Neural progenitor cell (in vitro differentiated cells): ENCODE measurements around the gene CHST5. TPM values are rescaled to one million over a fixed set of nuclear protein-coding genes. Genes with fewer than 3 reads are reported as not detected.

Source experiments
- DNase-seq: peaks from one replicate; pipeline ENCODE4 v3.0.0-alpha.2; 2016; ENCODE audit warnings: low spot score
- H2AFZ ChIP-seq: fragments of 200-600 bp; sonication (generic); replicated peaks from 2 replicates; pipeline ENCODE4 v1.6.1; 2016; ENCODE audit warnings: antibody characterized with exemption
- H3F3A ChIP-seq: fragments of 200-600 bp; sonication (generic); 2 replicates; pipeline ENCODE4 v1.6.1; 2016; ENCODE audit warnings: antibody characterized with exemption, low read depth
- H3K27ac ChIP-seq: fragments of 200-600 bp; sonication (generic); 2 replicates; pipeline ENCODE4 v1.5.1; 2016; ENCODE audit warnings: mild to moderate bottlenecking
- H3K27me3 ChIP-seq: fragments of 200-600 bp; sonication (generic); 2 replicates; pipeline ENCODE4 v1.6.1; 2016; ENCODE audit warnings: mild to moderate bottlenecking, moderate library complexity
- H3K36me3 ChIP-seq: fragments of 200-600 bp; sonication (generic); 2 replicates; pipeline ENCODE4 v1.5.1; 2016
- H3K4me1 ChIP-seq: fragments of 200-600 bp; sonication (generic); 2 replicates; pipeline ENCODE4 v1.6.1; 2016; ENCODE audit warnings: mixed run types
- H3K4me2 ChIP-seq: fragments of 200-600 bp; sonication (generic); 2 replicates; pipeline ENCODE4 v1.6.1; 2016
- H3K4me3 ChIP-seq: fragments of 200-600 bp; sonication (generic); 2 replicates; pipeline ENCODE4 v1.5.1; 2016
- H3K79me2 ChIP-seq: fragments of 200-600 bp; sonication (generic); 2 replicates; pipeline ENCODE4 v1.6.1; 2016; ENCODE audit warnings: low read depth
- H3K9ac ChIP-seq: fragments of 200-600 bp; sonication (generic); 2 replicates; pipeline ENCODE4 v1.6.1; 2016
- H3K9me3 ChIP-seq: fragments of 200-600 bp; sonication (generic); 2 replicates; pipeline ENCODE4 v1.5.1; 2016; ENCODE audit warnings: low read depth
- H4K20me1 ChIP-seq: fragments of 200-600 bp; sonication (generic); 2 replicates; pipeline ENCODE4 v1.6.1; 2016; ENCODE audit warnings: low read depth
- H3K27ac Mint-ChIP-seq: 3 replicates; pipeline ENCODE4 v1.8.0; 2021; ENCODE audit warnings: mixed read lengths
- H3K27me3 Mint-ChIP-seq: 2 replicates; pipeline ENCODE4 v1.8.0; 2022; ENCODE audit warnings: low read depth, mild to moderate bottlenecking, inconsistent platforms, moderate library complexity, mixed read lengths; ENCODE audit not compliant: insufficient read depth
- H3K36me3 Mint-ChIP-seq: 3 replicates; pipeline ENCODE4 v1.8.0; 2021; ENCODE audit warnings: mixed read lengths
- H3K4me1 Mint-ChIP-seq: 3 replicates; pipeline ENCODE4 v1.8.0; 2021; ENCODE audit warnings: mixed read lengths
- H3K4me3 Mint-ChIP-seq: 3 replicates; pipeline ENCODE4 v1.8.0; 2021; ENCODE audit warnings: mild to moderate bottlenecking, moderate library complexity, mixed read lengths
- H3K9me3 Mint-ChIP-seq: 3 replicates; pipeline ENCODE4 v1.8.0; 2020; ENCODE audit warnings: mixed read lengths
- EZH2 ChIP-seq: fragments of 200-600 bp; sonication (generic); IDR thresholded peaks from 2 replicates; pipeline ENCODE4 v1.6.1; 2017; ENCODE audit warnings: antibody characterized with exemption, mild to moderate bottlenecking, moderate library complexity
- EZH2phosphoT487 ChIP-seq: fragments of 200-600 bp; sonication (generic); IDR thresholded peaks from 2 replicates; pipeline ENCODE4 v1.6.1; 2017; ENCODE audit warnings: antibody characterized with exemption
- total RNA-seq: library from RNA; depleted of rRNA; stranded (reverse); fragments of >200 nt; gene quantifications from 2 replicates; pipeline ENCODE4 v1.2.3, GENCODE V29; 2015; ENCODE audit warnings: low replicate concordance
- TF ChIP-seq, protein P1 (sequence below): fragments of 200-600 bp; sonication (generic); IDR thresholded peaks from 2 replicates; pipeline ENCODE4 v1.5.1; 2017; ENCODE audit warnings: antibody characterized with exemption, mild to moderate bottlenecking

The CHST5 gene
- total RNA-seq, 1 donor from 2014 or later = not detected

DNA sequence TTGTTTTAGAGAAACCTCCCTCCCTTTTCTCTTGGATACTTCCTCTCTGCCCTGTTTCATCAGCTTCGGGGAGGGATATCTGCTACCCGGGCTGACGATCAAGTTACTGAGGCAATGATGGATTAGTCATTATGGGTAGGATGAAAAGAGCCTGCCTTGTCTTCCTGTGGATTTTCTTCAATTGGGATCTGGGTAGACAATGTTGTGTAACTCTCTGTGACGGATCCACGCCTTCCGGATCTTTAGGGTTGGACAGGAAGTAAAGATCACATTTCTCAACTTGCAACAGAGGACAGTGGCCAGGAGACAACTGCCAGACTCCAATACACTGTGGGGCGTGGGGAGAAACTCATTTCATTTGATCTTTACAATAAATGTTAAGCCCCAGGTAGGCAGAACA lies 29.3 kb downstream of the CHST5 start:
- no peaks in the 10 kb centered on the region for H3K27me3 ChIP-seq
- H3K36me3 ChIP-seq = no peaks in the 10 kb centered on the region
- no peaks in the 10 kb centered on the region for H3K9me3 Mint-ChIP-seq
- no peak for DNase-seq
- H3K27ac Mint-ChIP-seq = no peak overlapping the region
- H3K4me2 ChIP-seq = no peak overlapping the region
- H3K4me3 ChIP-seq = no peak overlapping the region
- no peaks in the 10 kb centered on the region for H3F3A ChIP-seq
- no peaks in the 10 kb centered on the region for H4K20me1 ChIP-seq
- no peak overlapping the region for H3K4me3 Mint-ChIP-seq
- TF ChIP-seq EZH2 (no peak), EZH2phosphoT487 (no peak)
- TF ChIP-seq, protein P1, sequence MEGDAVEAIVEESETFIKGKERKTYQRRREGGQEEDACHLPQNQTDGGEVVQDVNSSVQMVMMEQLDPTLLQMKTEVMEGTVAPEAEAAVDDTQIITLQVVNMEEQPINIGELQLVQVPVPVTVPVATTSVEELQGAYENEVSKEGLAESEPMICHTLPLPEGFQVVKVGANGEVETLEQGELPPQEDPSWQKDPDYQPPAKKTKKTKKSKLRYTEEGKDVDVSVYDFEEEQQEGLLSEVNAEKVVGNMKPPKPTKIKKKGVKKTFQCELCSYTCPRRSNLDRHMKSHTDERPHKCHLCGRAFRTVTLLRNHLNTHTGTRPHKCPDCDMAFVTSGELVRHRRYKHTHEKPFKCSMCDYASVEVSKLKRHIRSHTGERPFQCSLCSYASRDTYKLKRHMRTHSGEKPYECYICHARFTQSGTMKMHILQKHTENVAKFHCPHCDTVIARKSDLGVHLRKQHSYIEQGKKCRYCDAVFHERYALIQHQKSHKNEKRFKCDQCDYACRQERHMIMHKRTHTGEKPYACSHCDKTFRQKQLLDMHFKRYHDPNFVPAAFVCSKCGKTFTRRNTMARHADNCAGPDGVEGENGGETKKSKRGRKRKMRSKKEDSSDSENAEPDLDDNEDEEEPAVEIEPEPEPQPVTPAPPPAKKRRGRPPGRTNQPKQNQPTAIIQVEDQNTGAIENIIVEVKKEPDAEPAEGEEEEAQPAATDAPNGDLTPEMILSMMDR = no peak
- H3K4me1 ChIP-seq = no peaks in the 10 kb centered on the region
- no peak overlapping the region for H3K9ac ChIP-seq
- no peak overlapping the region for H2AFZ ChIP-seq
- H3K9me3 ChIP-seq = no peaks in the 10 kb centered on the region
- peaks cover 3% of the 10 kb centered on the region for H3K4me1 Mint-ChIP-seq
- H3K79me2 ChIP-seq = no peaks in the 10 kb centered on the region
- H3K36me3 Mint-ChIP-seq = no peaks in the 10 kb centered on the region
- peaks cover 4% of the 10 kb centered on the region for H3K27me3 Mint-ChIP-seq
- H3K27ac ChIP-seq = no peak overlapping the region

DNA sequence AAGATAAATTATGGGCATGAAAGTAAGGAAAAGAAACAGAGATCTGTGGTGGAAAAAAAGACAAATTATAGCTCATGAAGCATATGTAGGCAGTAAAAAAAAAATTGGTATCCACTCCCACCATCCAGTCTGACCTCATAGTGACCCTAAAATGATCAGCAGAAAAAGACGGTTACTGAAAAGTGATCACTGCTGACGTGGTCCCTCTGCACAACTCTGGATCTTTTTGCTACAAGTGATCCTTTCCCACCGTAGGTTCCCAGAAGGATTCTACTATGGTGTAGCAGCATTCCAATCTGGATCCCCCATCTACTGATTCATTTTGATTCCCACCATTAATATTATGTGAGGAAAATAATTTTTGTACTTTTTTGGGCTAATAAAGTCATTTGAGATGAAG lies 29.8 kb downstream of the CHST5 start:
- no peak overlapping the region for H2AFZ ChIP-seq
- TF ChIP-seq EZH2phosphoT487 = no peak
- no peak for TF ChIP-seq EZH2
- TF ChIP-seq, protein P1 = no peak
- H3K9me3 Mint-ChIP-seq = no peaks in the 10 kb centered on the region
- H3F3A ChIP-seq = no peaks in the 10 kb centered on the region
- no peak overlapping the region for H3K4me3 Mint-ChIP-seq
- H3K4me1 Mint-ChIP-seq = peaks cover 3% of the 10 kb centered on the region
- H3K4me2 ChIP-seq = no peak overlapping the region
- H3K27ac ChIP-seq = no peak overlapping the region
- no peaks in the 10 kb centered on the region for H3K36me3 ChIP-seq
- no peaks in the 10 kb centered on the region for H3K9me3 ChIP-seq
- H3K27me3 ChIP-seq = no peaks in the 10 kb centered on the region
- H3K9ac ChIP-seq = no peak overlapping the region
- no peaks in the 10 kb centered on the region for H3K79me2 ChIP-seq
- H4K20me1 ChIP-seq = no peaks in the 10 kb centered on the region
- no peak overlapping the region for H3K27ac Mint-ChIP-seq
- peaks cover 4% of the 10 kb centered on the region for H3K27me3 Mint-ChIP-seq
- no peak overlapping the region for H3K4me3 ChIP-seq
- no peaks in the 10 kb centered on the region for H3K4me1 ChIP-seq
- no peak for DNase-seq
- no peaks in the 10 kb centered on the region for H3K36me3 Mint-ChIP-seq

DNA sequence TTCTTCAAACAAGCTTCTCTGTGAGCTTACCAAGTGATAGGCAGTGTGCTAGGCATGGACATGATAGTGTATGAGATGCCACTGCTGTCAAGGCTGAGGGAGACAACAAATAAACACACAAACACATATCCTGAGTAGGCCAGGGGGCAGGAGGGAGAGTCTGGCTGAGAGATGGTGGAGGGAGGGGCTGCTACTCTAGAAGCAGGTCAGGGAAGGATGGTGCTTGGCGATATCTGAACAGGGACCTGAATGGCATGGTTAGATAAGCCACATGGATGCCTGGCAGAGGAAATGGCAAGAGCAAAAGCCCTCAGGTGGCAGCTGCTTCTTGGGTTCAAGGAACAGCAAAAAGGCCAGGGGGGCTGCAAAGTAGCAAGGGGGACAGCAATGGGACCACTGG lies 32.1 kb downstream of the CHST5 start:
- no peak for DNase-seq
- TF ChIP-seq EZH2 (no peak), EZH2phosphoT487 (no peak)
- TF ChIP-seq, protein P1 = no peak
- H3K4me2 ChIP-seq = no peak overlapping the region
- no peaks in the 10 kb centered on the region for H3K27me3 ChIP-seq
- no peak overlapping the region for H2AFZ ChIP-seq
- peaks cover 5% of the 10 kb centered on the region for H3F3A ChIP-seq
- Mint-ChIP-seq H3K4me1 (peaks cover 8% of the 10 kb centered on the region), H3K4me3 (no peak overlapping the region), H3K27me3 (peaks cover 4% of the 10 kb centered on the region), H3K9me3 (no peaks in the 10 kb centered on the region), H3K36me3 (no peaks in the 10 kb centered on the region), H3K27ac (no peak overlapping the region)
- H3K4me1 ChIP-seq = peaks cover 6% of the 10 kb centered on the region
- H3K27ac ChIP-seq = no peak overlapping the region
- H3K36me3 ChIP-seq = no peaks in the 10 kb centered on the region
- H3K9ac ChIP-seq = no peak overlapping the region
- H4K20me1 ChIP-seq = no peaks in the 10 kb centered on the region
- H3K4me3 ChIP-seq = no peak overlapping the region
- H3K9me3 ChIP-seq = no peaks in the 10 kb centered on the region
- H3K79me2 ChIP-seq = no peaks in the 10 kb centered on the region
